Fibroblast of lung (primary cell): ENCODE measurements around the gene CFAP206. TPM values are rescaled to one million over a fixed set of nuclear protein-coding genes. Genes with fewer than 3 reads are reported as not detected.

Experiments used
- DNase-seq, 2 donors: peaks; one replicate each; pipeline versions ENCODE4 v3.0.0 to v3.0.0-alpha.2; 2010; ENCODE audit warnings: low read depth in 2 of 2
- H2AFZ ChIP-seq: 2 replicates; pipeline ENCODE4 v1.5.1; 2012; ENCODE audit warnings: low read length, control low read depth, inconsistent platforms
- H3K27ac ChIP-seq: 2 replicates; pipeline ENCODE4 v1.5.1; 2011; ENCODE audit warnings: low read length, control low read depth; ENCODE audit not compliant: insufficient read depth
- H3K27me3 ChIP-seq: 2 replicates; pipeline ENCODE4 v1.5.1; 2011; ENCODE audit warnings: mild to moderate bottlenecking, low read length; ENCODE audit not compliant: control insufficient read depth, insufficient read depth
- H3K36me3 ChIP-seq: 2 replicates; pipeline ENCODE4 v1.5.1; 2011; ENCODE audit warnings: low read length; ENCODE audit not compliant: control insufficient read depth, insufficient read depth
- H3K4me1 ChIP-seq: 2 replicates; pipeline ENCODE4 v1.5.1; 2011; ENCODE audit warnings: low read length; ENCODE audit not compliant: control insufficient read depth, insufficient read depth; ENCODE audit errors: extremely low read depth
- H3K4me2 ChIP-seq: 2 replicates; pipeline ENCODE4 v1.5.1; 2011; ENCODE audit warnings: low read length, control low read depth; ENCODE audit not compliant: insufficient read depth; ENCODE audit errors: extremely low read depth
- H3K4me3 ChIP-seq, 4 experiments: fragments of 200-600 bp in 1 of 4; sonication (generic) in 1 of 4; replicated peaks in 1 of 4; 2 replicates each; pipeline ENCODE4 v1.5.1; 2011 to 2016; ENCODE audit warnings: low read length in 4 of 4, low read depth in 3 of 4, mild to moderate bottlenecking in 3 of 4, control low read depth in 2 of 4, inconsistent platforms in 1 of 4, mixed read lengths in 1 of 4; ENCODE audit not compliant: insufficient read depth in 1 of 4; ENCODE audit errors: control extremely low read depth in 1 of 4
- H3K79me2 ChIP-seq: 2 replicates; pipeline ENCODE4 v1.5.1; 2012; ENCODE audit warnings: mild to moderate bottlenecking, low read length, inconsistent platforms; ENCODE audit not compliant: control insufficient read depth, insufficient read depth
- H3K9ac ChIP-seq: 2 replicates; pipeline ENCODE4 v1.5.1; 2011; ENCODE audit warnings: mild to moderate bottlenecking, low read length, control low read depth; ENCODE audit not compliant: insufficient read depth
- H3K9me3 ChIP-seq: 2 replicates; pipeline ENCODE4 v1.5.1; 2012; ENCODE audit warnings: low read depth, low read length; ENCODE audit not compliant: control insufficient read depth, insufficient read depth
- H4K20me1 ChIP-seq: 2 replicates; pipeline ENCODE4 v1.5.1; 2011; ENCODE audit warnings: low read length; ENCODE audit not compliant: control insufficient read depth, insufficient read depth; ENCODE audit errors: extremely low read depth
- CTCF ChIP-seq, 2 donors: IDR thresholded peaks in 1 of 2; conservative IDR thresholded peaks in 1 of 2; 1 replicate in 1 of 2; 2 replicates in 1 of 2; pipeline ENCODE4 v1.5.1; 2011 to 2012; ENCODE audit warnings: low read length in 2 of 2, control low read depth in 1 of 2, inconsistent platforms in 1 of 2, low read depth in 1 of 2, mild to moderate bottlenecking in 1 of 2
- EZH2 ChIP-seq: IDR thresholded peaks from 2 replicates; pipeline ENCODE4 v1.5.1; 2012; ENCODE audit warnings: low read length, control low read depth, mild to moderate bottlenecking; ENCODE audit errors: missing control alignments
- polyA plus RNA-seq, 2 donors: library from polyadenylated mRNA; depleted of rRNA in 1 of 2; stranded (reverse) in 1 of 2; unstranded in 1 of 2; fragments of >200 nt; gene quantifications; 2 replicates each; pipeline ENCODE4 v1.2.1, GENCODE V29; 2011 to 2012; ENCODE audit warnings: missing spikeins in 1 of 2
- total RNA-seq: library from RNA; depleted of rRNA; stranded (reverse); fragments of >200 nt; gene quantifications from 2 replicates; pipeline ENCODE4 v1.2.1, GENCODE V29; 2014

Gene CFAP206
- total and polyA plus RNA-seq, 2 donors (not counting 1 experiment from before 2014, with no cell fraction given): under 0.01 to 0.26 TPM

GRCh38 chr6:87396595-87397392 lies 11.0 kb upstream of the CFAP206 start:
- Histone ChIP-seq H2AFZ (no peak overlapping the region), H3K27me3 (no peaks in the 10 kb centered on the region), H3K27ac (no peak overlapping the region), H3K9ac (no peak overlapping the region), H3K4me3 (no peak overlapping the region), H3K36me3 (no peaks in the 10 kb centered on the region), H4K20me1 (no peaks in the 10 kb centered on the region), H3K9me3 (no peaks in the 10 kb centered on the region), H3K4me2 (no peak overlapping the region), H3K4me1 (no peaks in the 10 kb centered on the region), H3K79me2 (no peaks in the 10 kb centered on the region)
- TF ChIP-seq CTCF (conservative IDR thresholded peaks at IDR 0.05 in 1 of 2, IDR thresholded peaks at IDR 0.05 in 1 of 2; ENCODE audit: low read depth in 1 of 2, low read length in 2 of 2): no peak
- no peak for TF ChIP-seq EZH2
- DNase-seq: no peak

GRCh38 chr6:87397656-87398055 lies 10.1 kb upstream of the CFAP206 start:
- H3K4me1 ChIP-seq: no peaks in the 10 kb centered on the region
- no peak overlapping the region for H3K9ac ChIP-seq
- H3K79me2 ChIP-seq: no peaks in the 10 kb centered on the region
- H3K27ac ChIP-seq: no peak overlapping the region
- no peaks in the 10 kb centered on the region for H4K20me1 ChIP-seq
- TF ChIP-seq CTCF (conservative IDR thresholded peaks at IDR 0.05 in 1 of 2, IDR thresholded peaks at IDR 0.05 in 1 of 2; ENCODE audit: low read depth in 1 of 2, low read length in 2 of 2) (no peak), EZH2 (no peak)
- DNase-seq: no peak
- H3K4me3 ChIP-seq: no peak overlapping the region
- no peak overlapping the region for H3K4me2 ChIP-seq
- H3K36me3 ChIP-seq: no peaks in the 10 kb centered on the region
- H2AFZ ChIP-seq: no peak overlapping the region
- no peaks in the 10 kb centered on the region for H3K9me3 ChIP-seq
- H3K27me3 ChIP-seq: no peaks in the 10 kb centered on the region

DNA sequence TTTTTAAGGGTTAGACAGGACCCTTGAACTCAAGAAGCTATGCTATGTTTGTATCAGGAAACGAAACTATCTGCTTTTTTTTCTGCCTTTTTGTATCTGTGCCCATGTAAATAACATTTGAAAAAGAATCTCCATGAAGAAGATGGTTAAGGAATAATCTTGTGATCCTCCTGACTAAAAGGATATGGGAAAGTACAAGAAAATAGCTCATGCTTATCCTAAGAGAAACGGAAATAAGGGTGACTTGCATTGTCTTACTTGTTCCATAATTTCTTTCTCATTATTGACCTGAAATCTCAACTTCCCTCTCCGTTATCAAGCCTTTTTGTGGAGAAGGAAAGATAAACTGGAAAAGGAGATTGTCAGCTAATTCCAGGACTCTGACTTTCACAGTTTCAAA lies 5.9 kb upstream of the CFAP206 start:
- Histone ChIP-seq H3K79me2 (no peaks in the 10 kb centered on the region), H4K20me1 (no peaks in the 10 kb centered on the region), H3K4me3 (no peak overlapping the region), H3K9ac (no peak overlapping the region), H3K27me3 (no peaks in the 10 kb centered on the region), H3K4me2 (no peak overlapping the region), H2AFZ (no peak overlapping the region), H3K27ac (no peak overlapping the region), H3K9me3 (no peaks in the 10 kb centered on the region), H3K36me3 (no peaks in the 10 kb centered on the region), H3K4me1 (no peaks in the 10 kb centered on the region)
- DNase-seq: no peak
- TF ChIP-seq CTCF (conservative IDR thresholded peaks at IDR 0.05 in 1 of 2, IDR thresholded peaks at IDR 0.05 in 1 of 2; ENCODE audit: low read depth in 1 of 2, low read length in 2 of 2) (no peak), EZH2 (no peak)
